GM13976 (cell line): Measurements from ENCODE around the gene SUFU.

Experiments used
- DNase-seq: peaks from one replicate; pipeline ENCODE4 v3.0.0; 2012; ENCODE audit warnings: low spot score
- CTCF ChIP-seq: IDR thresholded peaks from 2 replicates; pipeline ENCODE4 v1.5.1; 2012; ENCODE audit warnings: borderline replicate concordance, mild to moderate bottlenecking; ENCODE audit not compliant: insufficient read depth; ENCODE audit errors: extremely low read depth, missing control alignments, control extremely low read depth
- in situ Hi-C: fragments of 300-500 bp; cut with MboI; formaldehyde crosslinking; loops from one replicate; pipeline ENCODE4 v1.12.0; 2022; ENCODE audit warnings: low sequenced_read_pairs, mixed read lengths, inconsistent platforms; ENCODE audit not compliant: unreplicated experiment

Gene SUFU

GRCh38 chr10:102613286-102613685 is 109.5 kb downstream of the SUFU start:
- no peak for TF ChIP-seq CTCF
- in situ Hi-C loops, result no loop called here
- DNase-seq, result no peak

- no peak for TF ChIP-seq CTCF
Measured at GRCh38 chr10:102613785-102614184, 110.0 kb downstream of the SUFU start.

GRCh38 chr10:102614888-102615287 is 111.1 kb downstream of the SUFU start:
- no peak for DNase-seq
- TF ChIP-seq CTCF, result no peak
- in situ Hi-C loops, result no loop called here

More at GRCh38 chr10:102613785-102614184, 110.0 kb downstream of the SUFU start:
- in situ Hi-C loops, result no loop called here
- no peak for DNase-seq

GRCh38 chr10:102615361-102615760 is 111.6 kb downstream of the SUFU start:
- DNase-seq, result peak; percentile 47
- in situ Hi-C loops, result no loop called here
- TF ChIP-seq CTCF, result no peak

GRCh38 chr10:102616066-102616770 is 112.4 kb downstream of the SUFU start:
- no peak for TF ChIP-seq CTCF
- in situ Hi-C loops, result no loop called here
- DNase-seq, result peak; percentile 85

GRCh38 chr10:102617041-102617440 is 113.3 kb downstream of the SUFU start:
- no peak for TF ChIP-seq CTCF
- in situ Hi-C loops, result no loop called here
- DNase-seq, result no peak
